Heart left ventricle (tissue), 13 donors: Measurements from ENCODE around the gene CIRBP.

Experiments used
- POLR2A ChIP-seq, 2 donors: fragments of 450-650 bp; IDR thresholded peaks; one replicate each; pipeline ENCODE4 v1.6.1; 2017; ENCODE audit warnings: antibody characterized with exemption in 2 of 2, mild to moderate bottlenecking in 2 of 2, moderate library complexity in 2 of 2
- TF ChIP-seq, protein P1 (sequence below), 12 donors: fragments of 200-600 bp; sonication (generic) in 4 of 12; IDR thresholded peaks; one replicate each; pipeline versions ENCODE4 v1.5.0 to v1.8.0; 2018 to 2022; ENCODE audit warnings: antibody characterized with exemption in 12 of 12, mild to moderate bottlenecking in 5 of 12
- donor health status: ischemic (EF 13 %, LVEDD 7.1; RV severe dilation, severe dysfunction).
- donor health status: DM: no; HTN: yes; CAD: no.
- donor health status: DM: no; HTN: no; CAD: no.
- donor health status: ischemic (EF 25% LVEDD 6.9; RV normal size, moderate dysfunction).
- donor health status: ischemic (EF 25% LVEDD 5.7; RV mildly dilated, moderate dysfunction).
- donor health status: ischemic (EF 35%, LVEDD 5.7; RV mildly dilated, moderate dysfunction).
- donor health status: nonischemic (EF 11% LVEDD 7.7; RV severe dilation, severe dysfunction).
- donor health status: DM: yes; HTN: yes; CAD: no.
- donor health status: PGD.
- donor health status: ischemic (EF 29% LVEDD 5.4; RV normal size, mild dysfunction).
- donor health status: nonischemic (EF 23%, LVEDD 6.1; RV moderate dilation, normal function).

DNA sequence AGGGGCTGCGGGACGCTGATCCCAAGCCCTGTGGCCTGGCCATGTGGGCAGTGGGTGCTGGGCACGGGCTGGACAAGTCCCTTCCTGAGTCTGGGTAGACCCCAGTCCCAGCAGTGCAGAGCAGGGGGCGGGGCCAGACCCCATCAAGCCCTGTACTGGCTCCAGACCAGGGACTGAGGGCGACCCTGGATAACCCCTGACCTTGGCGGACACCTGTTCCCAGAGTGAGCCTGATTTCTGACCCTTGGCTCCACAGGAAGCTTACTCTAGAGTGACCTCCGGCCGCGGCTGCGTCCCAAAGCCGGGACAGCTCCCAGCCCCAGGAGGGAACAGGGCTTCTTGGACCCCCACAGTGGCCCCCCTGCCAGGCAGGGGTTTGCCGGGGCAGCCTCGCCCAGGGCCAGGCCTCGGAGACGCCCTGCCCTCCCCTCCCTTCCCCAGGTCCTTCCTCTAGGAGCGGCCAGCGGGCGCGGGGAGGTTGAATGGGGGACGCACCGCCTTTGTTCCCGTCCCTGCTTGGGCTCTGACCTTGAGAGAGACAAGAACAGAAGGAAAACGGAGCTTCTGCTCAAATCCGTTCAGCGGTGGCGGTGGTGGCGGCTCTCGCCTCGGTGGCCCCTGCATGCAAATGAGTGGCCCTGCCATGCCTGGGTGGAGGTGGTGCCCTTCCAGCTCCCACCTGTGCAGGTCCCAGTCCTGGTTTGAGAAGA, 14.2 kb downstream of the CIRBP start:
- no peak for TF ChIP-seq POLR2A (IDR thresholded peaks at IDR 0.05)
- TF ChIP-seq, protein P1, sequence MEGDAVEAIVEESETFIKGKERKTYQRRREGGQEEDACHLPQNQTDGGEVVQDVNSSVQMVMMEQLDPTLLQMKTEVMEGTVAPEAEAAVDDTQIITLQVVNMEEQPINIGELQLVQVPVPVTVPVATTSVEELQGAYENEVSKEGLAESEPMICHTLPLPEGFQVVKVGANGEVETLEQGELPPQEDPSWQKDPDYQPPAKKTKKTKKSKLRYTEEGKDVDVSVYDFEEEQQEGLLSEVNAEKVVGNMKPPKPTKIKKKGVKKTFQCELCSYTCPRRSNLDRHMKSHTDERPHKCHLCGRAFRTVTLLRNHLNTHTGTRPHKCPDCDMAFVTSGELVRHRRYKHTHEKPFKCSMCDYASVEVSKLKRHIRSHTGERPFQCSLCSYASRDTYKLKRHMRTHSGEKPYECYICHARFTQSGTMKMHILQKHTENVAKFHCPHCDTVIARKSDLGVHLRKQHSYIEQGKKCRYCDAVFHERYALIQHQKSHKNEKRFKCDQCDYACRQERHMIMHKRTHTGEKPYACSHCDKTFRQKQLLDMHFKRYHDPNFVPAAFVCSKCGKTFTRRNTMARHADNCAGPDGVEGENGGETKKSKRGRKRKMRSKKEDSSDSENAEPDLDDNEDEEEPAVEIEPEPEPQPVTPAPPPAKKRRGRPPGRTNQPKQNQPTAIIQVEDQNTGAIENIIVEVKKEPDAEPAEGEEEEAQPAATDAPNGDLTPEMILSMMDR (IDR thresholded peaks at IDR 0.05): no peak
